Measurements from ENCODE around the gene ENPP3. TPM values are rescaled to one million over a fixed set of nuclear protein-coding genes. Genes with fewer than 3 reads are reported as not detected.

The ENPP3 gene
- total and polyA plus RNA-seq, 2 experiments from 2014 or later, result not detected

DNA sequence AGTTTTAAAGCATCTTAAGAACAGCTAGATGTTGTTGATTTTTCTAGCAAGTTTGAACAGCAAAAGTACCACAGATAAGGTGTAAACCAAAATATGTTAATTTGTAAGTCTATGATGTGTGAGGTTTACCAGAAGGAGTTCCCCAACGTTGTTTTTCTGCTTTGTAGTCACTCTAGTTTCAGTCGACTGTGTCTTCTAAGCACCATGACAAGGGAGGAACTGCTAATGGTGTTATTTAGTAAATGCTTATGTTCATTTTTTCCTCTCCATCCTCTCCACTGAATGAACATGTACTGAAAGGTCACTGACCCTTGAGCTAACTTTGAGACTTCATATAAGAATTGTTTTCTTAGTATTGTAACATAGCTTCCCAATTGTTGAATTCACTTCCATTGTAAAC lies 3.0 kb downstream of the ENPP3 start:
- no peak for ATAC-seq
- Histone ChIP-seq H3K27ac (ENCODE audit: low read depth) (no peak overlapping the region), H3F3A (replicated peaks; ENCODE audit: low read depth) (no peaks in the 10 kb centered on the region), H2AFZ (no peak overlapping the region), H3K4me3 (no peak overlapping the region), H3K9me2 (ENCODE audit: insufficient read depth) (no peaks in the 10 kb centered on the region), H3K4me2 (no peak overlapping the region), H3K36me3 (ENCODE audit: insufficient read depth) (no peaks in the 10 kb centered on the region), H3K4me1 (ENCODE audit: insufficient read depth) (no peaks in the 10 kb centered on the region), H3K27me3 (ENCODE audit: insufficient read depth) (no peaks in the 10 kb centered on the region; the same call in 1 of the 2 replicates), H3K79me2 (replicated peaks; ENCODE audit: insufficient read depth) (no peaks in the 10 kb centered on the region), H4K20me1 (replicated peaks; ENCODE audit: insufficient read depth) (no peaks in the 10 kb centered on the region)
- Mint-ChIP-seq H3K27ac (no peak overlapping the region), H3K4me3 (no peak overlapping the region), H3K4me1 (no peaks in the 10 kb centered on the region), H3K36me3 (ENCODE audit: low read depth) (no peaks in the 10 kb centered on the region), H3K9me3 (no peaks in the 10 kb centered on the region), H3K27me3 (ENCODE audit: insufficient read depth, low read depth, poor library complexity) (no peaks in the 10 kb centered on the region)
- no peak for DNase-seq (ENCODE audit: low spot score)
- TF ChIP-seq, protein P1, sequence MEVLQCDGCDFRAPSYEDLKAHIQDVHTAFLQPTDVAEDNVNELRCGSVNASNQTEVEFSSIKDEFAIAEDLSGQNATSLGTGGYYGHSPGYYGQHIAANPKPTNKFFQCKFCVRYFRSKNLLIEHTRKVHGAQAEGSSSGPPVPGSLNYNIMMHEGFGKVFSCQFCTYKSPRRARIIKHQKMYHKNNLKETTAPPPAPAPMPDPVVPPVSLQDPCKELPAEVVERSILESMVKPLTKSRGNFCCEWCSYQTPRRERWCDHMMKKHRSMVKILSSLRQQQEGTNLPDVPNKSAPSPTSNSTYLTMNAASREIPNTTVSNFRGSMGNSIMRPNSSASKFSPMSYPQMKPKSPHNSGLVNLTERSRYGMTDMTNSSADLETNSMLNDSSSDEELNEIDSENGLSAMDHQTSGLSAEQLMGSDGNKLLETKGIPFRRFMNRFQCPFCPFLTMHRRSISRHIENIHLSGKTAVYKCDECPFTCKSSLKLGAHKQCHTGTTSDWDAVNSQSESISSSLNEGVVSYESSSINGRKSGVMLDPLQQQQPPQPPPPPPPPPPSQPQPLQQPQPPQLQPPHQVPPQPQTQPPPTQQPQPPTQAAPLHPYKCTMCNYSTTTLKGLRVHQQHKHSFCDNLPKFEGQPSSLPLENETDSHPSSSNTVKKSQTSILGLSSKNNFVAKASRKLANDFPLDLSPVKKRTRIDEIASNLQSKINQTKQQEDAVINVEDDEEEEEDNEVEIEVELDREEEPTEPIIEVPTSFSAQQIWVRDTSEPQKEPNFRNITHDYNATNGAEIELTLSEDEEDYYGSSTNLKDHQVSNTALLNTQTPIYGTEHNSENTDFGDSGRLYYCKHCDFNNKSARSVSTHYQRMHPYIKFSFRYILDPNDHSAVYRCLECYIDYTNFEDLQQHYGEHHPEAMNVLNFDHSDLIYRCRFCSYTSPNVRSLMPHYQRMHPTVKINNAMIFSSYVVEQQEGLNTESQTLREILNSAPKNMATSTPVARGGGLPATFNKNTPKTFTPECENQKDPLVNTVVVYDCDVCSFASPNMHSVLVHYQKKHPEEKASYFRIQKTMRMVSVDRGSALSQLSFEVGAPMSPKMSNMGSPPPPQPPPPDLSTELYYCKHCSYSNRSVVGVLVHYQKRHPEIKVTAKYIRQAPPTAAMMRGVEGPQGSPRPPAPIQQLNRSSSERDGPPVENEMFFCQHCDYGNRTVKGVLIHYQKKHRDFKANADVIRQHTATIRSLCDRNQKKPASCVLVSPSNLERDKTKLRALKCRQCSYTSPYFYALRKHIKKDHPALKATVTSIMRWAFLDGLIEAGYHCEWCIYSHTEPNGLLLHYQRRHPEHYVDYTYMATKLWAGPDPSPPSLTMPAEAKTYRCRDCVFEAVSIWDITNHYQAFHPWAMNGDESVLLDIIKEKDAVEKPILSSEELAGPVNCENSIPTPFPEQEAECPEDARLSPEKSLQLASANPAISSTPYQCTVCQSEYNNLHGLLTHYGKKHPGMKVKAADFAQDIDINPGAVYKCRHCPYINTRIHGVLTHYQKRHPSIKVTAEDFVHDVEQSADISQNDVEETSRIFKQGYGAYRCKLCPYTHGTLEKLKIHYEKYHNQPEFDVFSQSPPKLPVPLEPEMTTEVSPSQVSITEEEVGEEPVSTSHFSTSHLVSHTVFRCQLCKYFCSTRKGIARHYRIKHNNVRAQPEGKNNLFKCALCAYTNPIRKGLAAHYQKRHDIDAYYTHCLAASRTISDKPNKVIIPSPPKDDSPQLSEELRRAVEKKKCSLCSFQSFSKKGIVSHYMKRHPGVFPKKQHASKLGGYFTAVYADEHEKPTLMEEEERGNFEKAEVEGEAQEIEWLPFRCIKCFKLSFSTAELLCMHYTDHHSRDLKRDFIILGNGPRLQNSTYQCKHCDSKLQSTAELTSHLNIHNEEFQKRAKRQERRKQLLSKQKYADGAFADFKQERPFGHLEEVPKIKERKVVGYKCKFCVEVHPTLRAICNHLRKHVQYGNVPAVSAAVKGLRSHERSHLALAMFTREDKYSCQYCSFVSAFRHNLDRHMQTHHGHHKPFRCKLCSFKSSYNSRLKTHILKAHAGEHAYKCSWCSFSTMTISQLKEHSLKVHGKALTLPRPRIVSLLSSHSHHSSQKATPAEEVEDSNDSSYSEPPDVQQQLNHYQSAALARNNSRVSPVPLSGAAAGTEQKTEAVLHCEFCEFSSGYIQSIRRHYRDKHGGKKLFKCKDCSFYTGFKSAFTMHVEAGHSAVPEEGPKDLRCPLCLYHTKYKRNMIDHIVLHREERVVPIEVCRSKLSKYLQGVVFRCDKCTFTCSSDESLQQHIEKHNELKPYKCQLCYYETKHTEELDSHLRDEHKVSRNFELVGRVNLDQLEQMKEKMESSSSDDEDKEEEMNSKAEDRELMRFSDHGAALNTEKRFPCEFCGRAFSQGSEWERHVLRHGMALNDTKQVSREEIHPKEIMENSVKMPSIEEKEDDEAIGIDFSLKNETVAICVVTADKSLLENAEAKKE (CRISPR knock-in tag; IDR thresholded peaks at IDR 0.05), result no peak
- no peak for TF ChIP-seq NANOG (IDR thresholded peaks at IDR 0.05; ENCODE audit: borderline replicate concordance)
- TF ChIP-seq, protein P2, sequence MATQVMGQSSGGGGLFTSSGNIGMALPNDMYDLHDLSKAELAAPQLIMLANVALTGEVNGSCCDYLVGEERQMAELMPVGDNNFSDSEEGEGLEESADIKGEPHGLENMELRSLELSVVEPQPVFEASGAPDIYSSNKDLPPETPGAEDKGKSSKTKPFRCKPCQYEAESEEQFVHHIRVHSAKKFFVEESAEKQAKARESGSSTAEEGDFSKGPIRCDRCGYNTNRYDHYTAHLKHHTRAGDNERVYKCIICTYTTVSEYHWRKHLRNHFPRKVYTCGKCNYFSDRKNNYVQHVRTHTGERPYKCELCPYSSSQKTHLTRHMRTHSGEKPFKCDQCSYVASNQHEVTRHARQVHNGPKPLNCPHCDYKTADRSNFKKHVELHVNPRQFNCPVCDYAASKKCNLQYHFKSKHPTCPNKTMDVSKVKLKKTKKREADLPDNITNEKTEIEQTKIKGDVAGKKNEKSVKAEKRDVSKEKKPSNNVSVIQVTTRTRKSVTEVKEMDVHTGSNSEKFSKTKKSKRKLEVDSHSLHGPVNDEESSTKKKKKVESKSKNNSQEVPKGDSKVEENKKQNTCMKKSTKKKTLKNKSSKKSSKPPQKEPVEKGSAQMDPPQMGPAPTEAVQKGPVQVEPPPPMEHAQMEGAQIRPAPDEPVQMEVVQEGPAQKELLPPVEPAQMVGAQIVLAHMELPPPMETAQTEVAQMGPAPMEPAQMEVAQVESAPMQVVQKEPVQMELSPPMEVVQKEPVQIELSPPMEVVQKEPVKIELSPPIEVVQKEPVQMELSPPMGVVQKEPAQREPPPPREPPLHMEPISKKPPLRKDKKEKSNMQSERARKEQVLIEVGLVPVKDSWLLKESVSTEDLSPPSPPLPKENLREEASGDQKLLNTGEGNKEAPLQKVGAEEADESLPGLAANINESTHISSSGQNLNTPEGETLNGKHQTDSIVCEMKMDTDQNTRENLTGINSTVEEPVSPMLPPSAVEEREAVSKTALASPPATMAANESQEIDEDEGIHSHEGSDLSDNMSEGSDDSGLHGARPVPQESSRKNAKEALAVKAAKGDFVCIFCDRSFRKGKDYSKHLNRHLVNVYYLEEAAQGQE (IDR thresholded peaks at IDR 0.05; ENCODE audit: unreplicated experiment), result no peak
